ENCODE data around the gene DDA1. TPM values are rescaled to one million over a fixed set of nuclear protein-coding genes. Genes with fewer than 3 reads are reported as not detected.

DDA1 gene
- total and polyA plus RNA-seq, 9 of the 15 experiments (the other 6 are each of a cell fraction or from before 2014, with no cell fraction given), result 1.4 to 83.8 (median 33.8) TPM

DNA sequence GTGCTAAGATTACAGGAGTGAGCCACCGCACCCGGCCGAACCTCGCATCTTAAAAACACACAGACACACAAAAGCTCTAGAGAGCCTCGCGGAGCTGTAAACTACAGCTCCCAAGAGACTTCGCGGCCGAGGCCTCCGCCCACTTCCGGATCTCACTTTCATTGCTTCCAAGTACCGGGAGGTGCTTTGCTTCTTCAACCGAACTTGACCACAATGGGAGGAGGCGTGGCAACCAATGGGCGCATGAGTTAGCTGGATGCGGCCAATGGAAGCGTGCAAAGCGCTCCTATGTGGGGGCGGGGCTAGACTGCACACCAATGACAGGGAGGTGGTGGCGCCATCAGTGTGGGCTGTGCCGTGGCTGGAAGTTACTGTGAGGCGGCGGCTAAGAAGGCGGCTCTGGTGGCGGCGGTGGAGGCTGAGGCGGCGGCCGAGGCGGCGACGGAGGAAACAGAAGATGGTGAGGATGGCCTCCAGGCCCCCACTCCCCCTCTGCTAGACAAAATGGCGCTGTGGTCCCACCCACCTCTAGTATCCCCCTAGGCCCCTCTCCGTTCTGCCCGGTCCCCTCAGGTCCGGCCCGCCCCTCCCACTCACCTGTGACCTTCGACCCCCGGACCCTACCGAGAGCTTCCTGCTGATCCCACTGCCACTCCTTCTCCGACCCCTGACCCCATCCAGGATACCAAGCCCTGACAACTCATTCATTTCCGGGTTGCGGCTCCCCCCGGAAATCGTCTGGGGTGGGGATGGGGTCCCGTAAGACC lies at the start of gene DDA1 (continued):
- TF ChIP-seq CC2D1A (IDR thresholded peaks at IDR 0.05) (peak; percentile 100), ARHGAP35 (IDR thresholded peaks at IDR 0.05; ENCODE audit: partially characterized antibody) (no peak), FOS (IDR thresholded peaks at IDR 0.05; ENCODE audit: extremely low read depth, insufficient read length) (peak; percentile 99), MYC (IDR thresholded peaks at IDR 0.05; ENCODE audit: low read depth, low read length) (0 out of 2 replicates have a peak, but pooled peaks have one; percentile 15), MYC (CRISPR knock-in tag; IDR thresholded peaks at IDR 0.05; ENCODE audit: borderline replicate concordance, low read depth) (peak; percentile 54; the same call in 1 of the 2 replicates), TCF7L2 (IDR thresholded peaks at IDR 0.05; ENCODE audit: low read depth, low read length) (no peak), PHB (CRISPR knock-in tag; IDR thresholded peaks at IDR 0.05) (no peak), FOXK1 (CRISPR knock-in tag; IDR thresholded peaks at IDR 0.05; ENCODE audit: borderline replicate concordance) (no peak), KAT8 (IDR thresholded peaks at IDR 0.05; ENCODE audit: low read depth) (no peak), NR2C1 (IDR thresholded peaks at IDR 0.05) (peak; percentile 99), NR2C1 (tag; IDR thresholded peaks at IDR 0.05) (peak; percentile 99), ZFP36 (IDR thresholded peaks at IDR 0.05; ENCODE audit: low read depth, low read length, partially characterized antibody) (no peak), GATAD2A (IDR thresholded peaks at IDR 0.05) (no peak), NR1H2 (CRISPR knock-in tag; IDR thresholded peaks at IDR 0.05) (no peak), ESRRA (IDR thresholded peaks at IDR 0.05; ENCODE audit: borderline replicate concordance, low read depth) (peak; percentile 81; the same call in 1 of the 2 replicates), SMARCA5 (IDR thresholded peaks at IDR 0.05) (no peak), CHD1 (IDR thresholded peaks at IDR 0.05; ENCODE audit: low read length) (peak; percentile 87), ELF2 (CRISPR knock-in tag; IDR thresholded peaks at IDR 0.05) (peak; percentile 74), JUNB (CRISPR knock-in tag; conservative IDR thresholded peaks at IDR 0.05) (no peak), PCBP1 (IDR thresholded peaks at IDR 0.05; ENCODE audit: low read depth, low read length, poor library complexity, severe bottlenecking) (no peak), SIN3B (IDR thresholded peaks at IDR 0.05; ENCODE audit: low read depth) (peak; percentile 81; the same call in 1 of the 2 replicates), POLR2G (IDR thresholded peaks at IDR 0.05; ENCODE audit: low read depth, low read length) (peak; percentile 83), NFIX (CRISPR knock-in tag; IDR thresholded peaks at IDR 0.05; ENCODE audit: low read depth) (no peak)
- TF ChIP-seq, protein P1, sequence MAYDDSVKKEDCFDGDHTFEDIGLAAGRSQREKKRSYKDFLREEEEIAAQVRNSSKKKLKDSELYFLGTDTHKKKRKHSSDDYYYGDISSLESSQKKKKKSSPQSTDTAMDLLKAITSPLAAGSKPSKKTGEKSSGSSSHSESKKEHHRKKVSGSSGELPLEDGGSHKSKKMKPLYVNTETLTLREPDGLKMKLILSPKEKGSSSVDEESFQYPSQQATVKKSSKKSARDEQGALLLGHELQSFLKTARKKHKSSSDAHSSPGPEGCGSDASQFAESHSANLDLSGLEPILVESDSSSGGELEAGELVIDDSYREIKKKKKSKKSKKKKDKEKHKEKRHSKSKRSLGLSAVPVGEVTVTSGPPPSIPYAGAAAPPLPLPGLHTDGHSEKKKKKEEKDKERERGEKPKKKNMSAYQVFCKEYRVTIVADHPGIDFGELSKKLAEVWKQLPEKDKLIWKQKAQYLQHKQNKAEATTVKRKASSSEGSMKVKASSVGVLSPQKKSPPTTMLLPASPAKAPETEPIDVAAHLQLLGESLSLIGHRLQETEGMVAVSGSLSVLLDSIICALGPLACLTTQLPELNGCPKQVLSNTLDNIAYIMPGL (CRISPR knock-in tag; IDR thresholded peaks at IDR 0.05), result no peak
- TF ChIP-seq, protein P2, sequence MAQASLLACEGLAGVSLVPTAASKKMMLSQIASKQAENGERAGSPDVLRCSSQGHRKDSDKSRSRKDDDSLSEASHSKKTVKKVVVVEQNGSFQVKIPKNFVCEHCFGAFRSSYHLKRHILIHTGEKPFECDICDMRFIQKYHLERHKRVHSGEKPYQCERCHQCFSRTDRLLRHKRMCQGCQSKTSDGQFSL (CRISPR knock-in tag; IDR thresholded peaks at IDR 0.05), result no peak
- TF ChIP-seq, protein P2 (tag; IDR thresholded peaks at IDR 0.05), result no peak
- TF ChIP-seq, protein P3, sequence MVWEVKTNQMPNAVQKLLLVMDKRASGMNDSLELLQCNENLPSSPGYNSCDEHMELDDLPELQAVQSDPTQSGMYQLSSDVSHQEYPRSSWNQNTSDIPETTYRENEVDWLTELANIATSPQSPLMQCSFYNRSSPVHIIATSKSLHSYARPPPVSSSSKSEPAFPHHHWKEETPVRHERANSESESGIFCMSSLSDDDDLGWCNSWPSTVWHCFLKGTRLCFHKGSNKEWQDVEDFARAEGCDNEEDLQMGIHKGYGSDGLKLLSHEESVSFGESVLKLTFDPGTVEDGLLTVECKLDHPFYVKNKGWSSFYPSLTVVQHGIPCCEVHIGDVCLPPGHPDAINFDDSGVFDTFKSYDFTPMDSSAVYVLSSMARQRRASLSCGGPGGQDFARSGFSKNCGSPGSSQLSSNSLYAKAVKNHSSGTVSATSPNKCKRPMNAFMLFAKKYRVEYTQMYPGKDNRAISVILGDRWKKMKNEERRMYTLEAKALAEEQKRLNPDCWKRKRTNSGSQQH (CRISPR knock-in tag; IDR thresholded peaks at IDR 0.05), result no peak

Measured in K562 (cell line).